ENCODE data around the gene HSPG2.
"Not testable (repeated sequence)": the region's sequence is repeated elsewhere in the genome, so short reads cannot be mapped to it uniquely, and the experiment has no call there.

Gene HSPG2

GRCh38 chr1:21931171-21932093 is 5.7 kb downstream of the HSPG2 start:
- no peak for DNase-seq

GRCh38 chr1:21930629-21931170 is 6.4 kb downstream of the HSPG2 start:
- DNase-seq = no peak

- no peak for DNase-seq
Observed at GRCh38 chr1:21930080-21930571, 7.0 kb downstream of the HSPG2 start.

- no peak for DNase-seq
Observed at GRCh38 chr1:21927533-21928237, 9.4 kb downstream of the HSPG2 start.

- DNase-seq = no peak
Observed at GRCh38 chr1:21926814-21927532, 10.1 kb downstream of the HSPG2 start.

GRCh38 chr1:21926065-21926464 is 11.0 kb downstream of the HSPG2 start:
- DNase-seq = no peak

- no peak for DNase-seq
Observed at GRCh38 chr1:21925334-21925940, 11.7 kb downstream of the HSPG2 start.

GRCh38 chr1:21924503-21925005 is 12.6 kb downstream of the HSPG2 start:
- no peak for DNase-seq

- DNase-seq = no peak
Observed at GRCh38 chr1:21922090-21923013, 14.8 kb downstream of the HSPG2 start.

GRCh38 chr1:21921100-21921875 is 15.8 kb downstream of the HSPG2 start:
- no peak for DNase-seq

GRCh38 chr1:21919520-21919919 is 17.6 kb downstream of the HSPG2 start:
- DNase-seq = no peak

- DNase-seq = not testable (repeated sequence)
Observed at GRCh38 chr1:21917239-21917631, 19.9 kb downstream of the HSPG2 start.

GRCh38 chr1:21916447-21917238 is 20.5 kb downstream of the HSPG2 start:
- no peak for DNase-seq

GRCh38 chr1:21914880-21915640 is 22.1 kb downstream of the HSPG2 start:
- DNase-seq = no peak

GRCh38 chr1:21914450-21914849 is 22.7 kb downstream of the HSPG2 start:
- DNase-seq = no peak

GRCh38 chr1:21913763-21914162 is 23.3 kb downstream of the HSPG2 start:
- no peak for DNase-seq

GRCh38 chr1:21913258-21913657 is 23.9 kb downstream of the HSPG2 start:
- DNase-seq = no peak

- DNase-seq = no peak
Observed at GRCh38 chr1:21912038-21912758, 24.9 kb downstream of the HSPG2 start.

Data from NCI-H1436 treated with DMSO at 0.1 percent for 48 hours (cell line).